A549 (cell line): ENCODE data around the gene ROR2. TPM values are rescaled to one million over a fixed set of nuclear protein-coding genes. Genes with fewer than 3 reads are reported as not detected.

Experiments
- ATAC-seq, 2 experiments: fragments of 200-7000 bp in 1 of 2; fragments of >200 bp in 1 of 2; cut with Nextera tagmentation in 1 of 2; cut with Tn5 transposase in 1 of 2; 3 replicates each; pipeline versions ENCODE4 v1.8.0 to v1.9.1; 2018 to 2020; ENCODE audit warnings: mild to moderate bottlenecking in 1 of 2, moderate library complexity in 1 of 2
- CTCF ChIA-PET: fragments of 300-600 bp; sonication (Branson Sonifier 250); formaldehyde crosslinking; extraction: SDS; loops from one replicate; lab custom pipeline; 2021; ENCODE audit warnings: antibody characterized with exemption, inconsistent platforms; lab: Yijun Ruan, JAX
- POLR2A ChIA-PET: fragments of 350-600 bp; formaldehyde crosslinking; extraction: SDS; loops from one replicate; lab custom pipeline; 2021; ENCODE audit warnings: antibody characterized with exemption, inconsistent platforms; lab: Yijun Ruan, JAX
- DNase-seq, 2 experiments: peaks; one replicate each; pipeline versions ENCODE4 v3.0.0 to v3.0.0-alpha.2; 2011 to 2016; ENCODE audit warnings: low read depth in 1 of 2, low spot score in 1 of 2
- FAIRE-seq: peaks from 2 replicates; lab custom pipeline; 2011; peaks lifted over from hg19 to GRCh38; lab: Jason Lieb, UNC
- H3K27ac ChIP-seq, 2 experiments: fragments of >200 bp; sonication (Bioruptor Twin); formaldehyde crosslinking; 3 replicates each; pipeline ENCODE4 v1.5.1; 2016 to 2017
- H3K4me1 ChIP-seq: fragments of >200 bp; sonication (Bioruptor Twin); formaldehyde crosslinking; 3 replicates; pipeline ENCODE4 v1.6.1; 2016
- H3K4me2 ChIP-seq: fragments of >200 bp; sonication (Bioruptor Twin); formaldehyde crosslinking; 3 replicates; pipeline ENCODE4 v1.6.1; 2016
- H3K4me3 ChIP-seq: fragments of >200 bp; sonication (Bioruptor Twin); formaldehyde crosslinking; 3 replicates; pipeline ENCODE4 v1.5.1; 2016
- H3K9me3 ChIP-seq: fragments of >200 bp; sonication (Bioruptor Twin); formaldehyde crosslinking; 3 replicates; pipeline ENCODE4 v1.6.1; 2016
- CEBPB ChIP-seq, 2 experiments: fragments of >200 bp in 1 of 2; sonication (Bioruptor Twin) in 1 of 2; formaldehyde crosslinking in 1 of 2; IDR thresholded peaks; 2 replicates each; pipeline ENCODE4 v1.6.1; 2012 to 2016
- CHD4 ChIP-seq: fragments of 200-600 bp; sonication (generic); IDR thresholded peaks from 2 replicates; pipeline ENCODE4 v1.6.1; 2016; ENCODE audit warnings: antibody characterized with exemption, mild to moderate bottlenecking, borderline replicate concordance
- FOSL2 ChIP-seq, 2 experiments: fragments of 450-650 bp in 1 of 2; fragments of >200 bp in 1 of 2; sonication (Bioruptor Twin) in 1 of 2; formaldehyde crosslinking; IDR thresholded peaks; 2 replicates each; pipeline versions ENCODE4 v1.5.0 to v1.6.1; 2016 to 2020; ENCODE audit warnings: mild to moderate bottlenecking in 1 of 2, moderate library complexity in 1 of 2
- FOXS1 ChIP-seq: fragments of 250-450 bp; sonication (Bioruptor Pico); IDR thresholded peaks from 2 replicates; pipeline ENCODE4 v1.5.0; 2020; ENCODE audit warnings: mild to moderate bottlenecking, moderate library complexity
- GATA3 ChIP-seq: IDR thresholded peaks from 2 replicates; pipeline ENCODE4 v1.6.1; 2012; ENCODE audit warnings: borderline replicate concordance
- HMGXB4 ChIP-seq: fragments of 250-450 bp; sonication (Bioruptor Pico); IDR thresholded peaks from 2 replicates; pipeline ENCODE4 v1.5.0; 2021; ENCODE audit warnings: mild to moderate bottlenecking, moderate library complexity, borderline replicate concordance
- HOXB13 ChIP-seq: fragments of 250-450 bp; sonication (Bioruptor Pico); IDR thresholded peaks from 2 replicates; pipeline ENCODE4 v1.5.0; 2020; ENCODE audit warnings: low read depth, mild to moderate bottlenecking, moderate library complexity
- KDM5A ChIP-seq: fragments of 200-600 bp; sonication (generic); IDR thresholded peaks from 2 replicates; pipeline ENCODE4 v1.6.1; 2016; ENCODE audit warnings: antibody characterized with exemption, mild to moderate bottlenecking
- MAFK ChIP-seq: fragments of 450-650 bp; IDR thresholded peaks from 2 replicates; pipeline ENCODE4 v1.6.1; 2014; ENCODE audit not compliant: partially characterized antibody
- MAZ ChIP-seq: fragments of 150-350 bp; IDR thresholded peaks from 2 replicates; pipeline ENCODE4 v1.6.1; 2014; ENCODE audit warnings: antibody characterized with exemption, low read depth, low read length, borderline replicate concordance
- MYC ChIP-seq: IDR thresholded peaks from 2 replicates; pipeline ENCODE4 v1.6.1; 2012; ENCODE audit warnings: mild to moderate bottlenecking, inconsistent platforms, low read length, improper control_type of control experiment, borderline replicate concordance
- POLR2A ChIP-seq: IDR thresholded peaks from 2 replicates; pipeline ENCODE4 v1.6.1; 2012; ENCODE audit warnings: mild to moderate bottlenecking, low read length
- POLR2AphosphoS2 ChIP-seq: conservative IDR thresholded peaks from 2 replicates; pipeline ENCODE4 v1.6.1; 2012; ENCODE audit warnings: low read length, improper control_type of control experiment, inconsistent platforms
- RAD21 ChIP-seq, 2 experiments: fragments of >200 bp in 1 of 2; sonication (Bioruptor Twin) in 1 of 2; formaldehyde crosslinking in 1 of 2; IDR thresholded peaks in 1 of 2; conservative IDR thresholded peaks in 1 of 2; 2 replicates in 1 of 2; 3 replicates in 1 of 2; pipeline ENCODE4 v1.6.1; 2012 to 2018; ENCODE audit warnings: inconsistent platforms in 1 of 2
- RCOR1 ChIP-seq: fragments of 150-350 bp; IDR thresholded peaks from 2 replicates; pipeline ENCODE4 v1.6.1; 2014; ENCODE audit warnings: antibody characterized with exemption, low read length, low read depth
- RNF2 ChIP-seq: fragments of 200-600 bp; sonication (generic); IDR thresholded peaks from 2 replicates; pipeline ENCODE4 v1.6.1; 2016; ENCODE audit warnings: low read depth, mild to moderate bottlenecking, antibody characterized with exemption, moderate library complexity, borderline replicate concordance
- SREBF2 ChIP-seq: fragments of 450-650 bp; IDR thresholded peaks from 2 replicates; pipeline ENCODE4 v1.6.1; 2014; ENCODE audit warnings: mild to moderate bottlenecking, moderate library complexity
- TFCP2L1 ChIP-seq: fragments of 250-450 bp; sonication (Bioruptor Pico); IDR thresholded peaks from 2 replicates; pipeline ENCODE4 v1.5.0; 2021; ENCODE audit warnings: mild to moderate bottlenecking
- ZSCAN20 ChIP-seq: fragments of 250-450 bp; sonication (Bioruptor Pico); IDR thresholded peaks from 2 replicates; pipeline ENCODE4 v1.8.0; 2022; ENCODE audit warnings: mild to moderate bottlenecking, moderate library complexity
- WGBS: methylation state at CpG from one replicate; pipeline ENCODE4 v1.1.6; 2017; ENCODE audit errors: missing lambda C conversion rate; 5-methylcytosine and 5-hydroxymethylcytosine counted together
- polyA plus RNA-seq, 4 experiments: library from polyadenylated mRNA; depleted of rRNA in 3 of 4; stranded (reverse); fragments of >200 nt; fragmentation: RNase III in 1 of 4; extraction: RNeasy Plus Mini Kit Qiagen cat#74134 plus additional on column Dnase treatment in 1 of 4; gene quantifications; 2 replicates in 3 of 4; 3 replicates in 1 of 4; pipeline ENCODE4 v1.2.3, GENCODE V29; 2011 to 2017
- TF ChIP-seq, protein P1 (sequence below): IDR thresholded peaks from 2 replicates; pipeline ENCODE4 v1.6.1; 2012
- TF ChIP-seq, protein P2 (sequence below): fragments of >200 bp; sonication (Bioruptor Twin); formaldehyde crosslinking; IDR thresholded peaks from 3 replicates; pipeline ENCODE4 v1.6.1; 2016
- TF ChIP-seq, protein P3 (sequence below): fragments of 150-350 bp; IDR thresholded peaks from 2 replicates; pipeline ENCODE4 v1.6.1; 2014; ENCODE audit warnings: low read depth, mild to moderate bottlenecking, low read length
- TF ChIP-seq, protein P4 (sequence below): IDR thresholded peaks from 2 replicates; pipeline ENCODE4 v1.6.1; 2012

Gene ROR2
- polyA plus RNA-seq, 2 of the 4 experiments (the other 2 are of a cell fraction): 0.12 to 0.53 TPM

- POLR2A ChIA-PET: no interaction called here
- no peak for TF ChIP-seq RNF2
- ATAC-seq (no peak), DNase-seq (peak in 1 of 2 experiments; percentile 9), FAIRE-seq (peak; percentile 23)
- Histone ChIP-seq H3K4me1 (no peaks in the 10 kb centered on the region), H3K27ac (no peak overlapping the region), H3K4me3 (no peak overlapping the region), H3K4me2 (no peak overlapping the region), H3K9me3 (no peaks in the 10 kb centered on the region)
- CTCF ChIA-PET: interaction anchor here (0.9 to 1.6 kb wide), 4 partner anchors 14 to 696 kb away, joined by 3 read pairs; no protein-coding TSS in a partner anchor
- WGBS: 13% methylated on average over 5 of the region's 5 CpGs
These were observed 338.4 kb downstream of the ROR2 start for GRCh38 chr9:91611582-91611981.

GRCh38 chr9:91606255-91606995, 343.6 kb downstream of the ROR2 start:
- CTCF ChIA-PET: no interaction called here
- FAIRE-seq: no peak
- WGBS: 82% methylated on average over 2 of the region's 2 CpGs

DNA sequence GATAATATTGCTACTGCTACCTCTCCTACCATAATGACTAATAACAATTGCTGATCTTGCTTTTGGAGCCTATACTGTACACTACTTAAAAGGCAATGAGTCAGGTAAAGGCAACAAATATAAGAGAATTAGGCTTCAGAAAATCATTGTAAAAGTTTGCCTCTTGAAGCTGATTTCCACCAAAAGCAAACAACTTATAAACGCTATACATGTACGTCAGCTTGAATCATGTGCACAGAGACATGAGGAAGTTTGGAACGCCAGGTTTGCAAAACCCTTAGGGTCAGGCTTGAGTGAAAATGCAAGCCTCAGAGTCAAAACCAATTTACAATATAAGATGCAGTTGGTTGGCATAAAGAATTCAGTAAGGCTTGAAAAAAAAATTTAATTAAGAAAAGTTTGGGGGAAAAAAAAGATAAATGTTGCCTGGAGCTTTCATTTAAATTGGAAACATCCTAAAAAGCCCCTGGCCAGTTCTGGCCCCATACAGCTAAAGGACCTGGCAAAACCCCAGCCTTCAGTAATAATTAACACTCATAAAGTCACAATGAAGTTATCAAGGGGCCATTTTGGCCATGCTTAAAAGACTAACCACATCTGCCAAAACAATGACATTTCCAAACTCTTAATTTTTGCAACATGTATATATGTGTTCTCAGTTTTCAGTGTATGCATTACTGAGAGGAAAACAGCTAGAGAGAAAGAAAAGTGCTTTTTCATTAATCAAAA, 345.4 kb downstream of the ROR2 start:
- POLR2A ChIA-PET: interaction anchor here (0.6 kb wide), 1 partner anchor 899 kb away, joined by 3 read pairs; no protein-coding TSS in a partner anchor
- Histone ChIP-seq H3K4me2 (no peak overlapping the region), H3K27ac (no peak overlapping the region), H3K4me3 (no peak overlapping the region), H3K4me1 (no peaks in the 10 kb centered on the region), H3K9me3 (no peaks in the 10 kb centered on the region)
- ATAC-seq (no peak), DNase-seq (no peak), FAIRE-seq (no peak)
- no peak for TF ChIP-seq FOXS1
- no peak for TF ChIP-seq SREBF2
- no peak for TF ChIP-seq MYC
- WGBS: 21% methylated on average over 3 of the region's 3 CpGs
- CTCF ChIA-PET: interaction anchor here (1.4 kb wide), 1 partner anchor 12 kb away, joined by 4 read pairs; no protein-coding TSS in a partner anchor

More at GRCh38 chr9:91606255-91606995, 343.6 kb downstream of the ROR2 start:
- ATAC-seq (no peak), DNase-seq (no peak)
- Histone ChIP-seq H3K4me2 (no peak overlapping the region), H3K9me3 (no peaks in the 10 kb centered on the region), H3K4me3 (no peak overlapping the region), H3K27ac (no peak overlapping the region), H3K4me1 (no peaks in the 10 kb centered on the region)
- TF ChIP-seq FOSL2 (IDR thresholded peaks at IDR 0.05) (no peak), FOSL2 (CRISPR knock-in tag; IDR thresholded peaks at IDR 0.05) (no peak), ZSCAN20 (no peak), POLR2A (no peak), MAZ (no peak), KDM5A (no peak), POLR2AphosphoS2 (no peak)
- TF ChIP-seq, protein P1, sequence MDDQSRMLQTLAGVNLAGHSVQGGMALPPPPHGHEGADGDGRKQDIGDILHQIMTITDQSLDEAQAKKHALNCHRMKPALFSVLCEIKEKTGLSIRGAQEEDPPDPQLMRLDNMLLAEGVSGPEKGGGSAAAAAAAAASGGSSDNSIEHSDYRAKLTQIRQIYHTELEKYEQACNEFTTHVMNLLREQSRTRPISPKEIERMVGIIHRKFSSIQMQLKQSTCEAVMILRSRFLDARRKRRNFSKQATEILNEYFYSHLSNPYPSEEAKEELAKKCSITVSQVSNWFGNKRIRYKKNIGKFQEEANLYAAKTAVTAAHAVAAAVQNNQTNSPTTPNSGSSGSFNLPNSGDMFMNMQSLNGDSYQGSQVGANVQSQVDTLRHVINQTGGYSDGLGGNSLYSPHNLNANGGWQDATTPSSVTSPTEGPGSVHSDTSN: no peak
- POLR2A ChIA-PET: no interaction called here

GRCh38 chr9:91603932-91604331, 346.1 kb downstream of the ROR2 start:
- ChIA-PET CTCF (interaction anchor here (0.6 to 1.4 kb wide), 2 partner anchors 13 to 1193 kb away, joined by 3 to 4 read pairs; no protein-coding TSS in a partner anchor), POLR2A (no interaction called here)
- H3K4me3 ChIP-seq: no peak overlapping the region
- no peak for DNase-seq
- no peaks in the 10 kb centered on the region for H3K9me3 ChIP-seq
- ATAC-seq: no peak
- no peak overlapping the region for H3K27ac ChIP-seq
- WGBS: 4% methylated on average over 3 of the region's 3 CpGs
- no peak for FAIRE-seq
- no peak overlapping the region for H3K4me2 ChIP-seq
- no peaks in the 10 kb centered on the region for H3K4me1 ChIP-seq
- no peak for TF ChIP-seq RCOR1
- no peak for TF ChIP-seq RNF2
- no peak for TF ChIP-seq MAFK
- TF ChIP-seq, protein P2, sequence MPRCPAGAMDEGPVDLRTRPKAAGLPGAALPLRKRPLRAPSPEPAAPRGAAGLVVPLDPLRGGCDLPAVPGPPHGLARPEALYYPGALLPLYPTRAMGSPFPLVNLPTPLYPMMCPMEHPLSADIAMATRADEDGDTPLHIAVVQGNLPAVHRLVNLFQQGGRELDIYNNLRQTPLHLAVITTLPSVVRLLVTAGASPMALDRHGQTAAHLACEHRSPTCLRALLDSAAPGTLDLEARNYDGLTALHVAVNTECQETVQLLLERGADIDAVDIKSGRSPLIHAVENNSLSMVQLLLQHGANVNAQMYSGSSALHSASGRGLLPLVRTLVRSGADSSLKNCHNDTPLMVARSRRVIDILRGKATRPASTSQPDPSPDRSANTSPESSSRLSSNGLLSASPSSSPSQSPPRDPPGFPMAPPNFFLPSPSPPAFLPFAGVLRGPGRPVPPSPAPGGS: no peak
- TF ChIP-seq, protein P3, sequence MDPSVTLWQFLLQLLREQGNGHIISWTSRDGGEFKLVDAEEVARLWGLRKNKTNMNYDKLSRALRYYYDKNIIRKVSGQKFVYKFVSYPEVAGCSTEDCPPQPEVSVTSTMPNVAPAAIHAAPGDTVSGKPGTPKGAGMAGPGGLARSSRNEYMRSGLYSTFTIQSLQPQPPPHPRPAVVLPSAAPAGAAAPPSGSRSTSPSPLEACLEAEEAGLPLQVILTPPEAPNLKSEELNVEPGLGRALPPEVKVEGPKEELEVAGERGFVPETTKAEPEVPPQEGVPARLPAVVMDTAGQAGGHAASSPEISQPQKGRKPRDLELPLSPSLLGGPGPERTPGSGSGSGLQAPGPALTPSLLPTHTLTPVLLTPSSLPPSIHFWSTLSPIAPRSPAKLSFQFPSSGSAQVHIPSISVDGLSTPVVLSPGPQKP: no peak
- TF ChIP-seq, protein P4, sequence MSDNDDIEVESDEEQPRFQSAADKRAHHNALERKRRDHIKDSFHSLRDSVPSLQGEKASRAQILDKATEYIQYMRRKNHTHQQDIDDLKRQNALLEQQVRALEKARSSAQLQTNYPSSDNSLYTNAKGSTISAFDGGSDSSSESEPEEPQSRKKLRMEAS: no peak
- no peak for TF ChIP-seq TFCP2L1 (CRISPR knock-in tag)
- no peak for TF ChIP-seq GATA3
- TF ChIP-seq POLR2A: no peak
- TF ChIP-seq HOXB13: no peak
- no peak for TF ChIP-seq RAD21 (conservative IDR thresholded peaks at IDR 0.05 in 1 of 2, IDR thresholded peaks at IDR 0.05 in 1 of 2)
- no peak for TF ChIP-seq CHD4
- TF ChIP-seq CEBPB (IDR thresholded peaks at IDR 0.05): no peak
- TF ChIP-seq HMGXB4 (CRISPR knock-in tag): no peak
